ENCODE results near the gene LAMTOR4.

Gene LAMTOR4

DNA sequence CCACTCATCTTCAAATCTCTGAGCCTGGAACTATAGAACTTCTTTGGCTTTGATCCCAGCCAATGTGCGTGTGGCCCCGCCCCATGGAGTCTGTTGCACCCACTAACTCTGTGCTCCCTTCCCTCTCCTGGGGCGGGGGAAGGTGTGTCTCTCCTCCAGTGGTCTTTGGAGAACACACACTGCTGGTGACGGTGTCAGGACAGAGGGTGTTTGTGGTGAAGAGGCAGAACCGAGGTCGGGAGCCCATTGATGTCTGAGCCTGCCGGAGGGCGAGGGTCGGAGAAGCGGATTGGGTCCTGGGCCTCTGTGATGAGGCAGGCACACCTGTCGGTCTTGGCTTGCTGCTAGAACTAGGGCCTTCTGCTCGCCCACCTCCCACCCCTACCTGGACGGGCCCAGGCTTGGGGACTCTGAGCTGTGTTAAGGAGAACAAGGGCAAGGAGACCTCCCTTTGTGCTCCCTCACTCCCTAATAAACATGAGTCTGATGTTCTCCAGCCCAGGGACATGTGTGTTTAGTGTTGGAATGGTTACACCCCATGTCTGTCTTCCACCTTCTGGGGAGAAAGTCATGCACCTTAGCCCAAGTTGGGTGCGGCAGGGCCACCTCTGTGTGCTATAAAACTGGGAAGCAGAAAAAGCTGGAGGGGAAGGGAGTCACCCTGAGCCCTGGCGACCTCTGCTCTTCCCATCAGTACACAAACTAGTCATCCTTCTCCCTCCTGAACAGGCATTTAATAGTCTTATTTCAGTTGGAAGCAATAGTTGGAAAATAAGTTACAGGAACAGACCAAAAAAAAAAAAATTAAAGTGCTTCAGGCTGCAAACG lies 5.2 kb downstream of the LAMTOR4 start:
- H3K4me3 Mint-ChIP-seq, result no peak overlapping the region
- peaks cover 53% of the 10 kb centered on the region for H3K4me1 Mint-ChIP-seq
- no peaks in the 10 kb centered on the region for H3K9me3 Mint-ChIP-seq
- H3K27ac Mint-ChIP-seq, result peak overlapping the region; percentile 95
- TF ChIP-seq, protein P1, sequence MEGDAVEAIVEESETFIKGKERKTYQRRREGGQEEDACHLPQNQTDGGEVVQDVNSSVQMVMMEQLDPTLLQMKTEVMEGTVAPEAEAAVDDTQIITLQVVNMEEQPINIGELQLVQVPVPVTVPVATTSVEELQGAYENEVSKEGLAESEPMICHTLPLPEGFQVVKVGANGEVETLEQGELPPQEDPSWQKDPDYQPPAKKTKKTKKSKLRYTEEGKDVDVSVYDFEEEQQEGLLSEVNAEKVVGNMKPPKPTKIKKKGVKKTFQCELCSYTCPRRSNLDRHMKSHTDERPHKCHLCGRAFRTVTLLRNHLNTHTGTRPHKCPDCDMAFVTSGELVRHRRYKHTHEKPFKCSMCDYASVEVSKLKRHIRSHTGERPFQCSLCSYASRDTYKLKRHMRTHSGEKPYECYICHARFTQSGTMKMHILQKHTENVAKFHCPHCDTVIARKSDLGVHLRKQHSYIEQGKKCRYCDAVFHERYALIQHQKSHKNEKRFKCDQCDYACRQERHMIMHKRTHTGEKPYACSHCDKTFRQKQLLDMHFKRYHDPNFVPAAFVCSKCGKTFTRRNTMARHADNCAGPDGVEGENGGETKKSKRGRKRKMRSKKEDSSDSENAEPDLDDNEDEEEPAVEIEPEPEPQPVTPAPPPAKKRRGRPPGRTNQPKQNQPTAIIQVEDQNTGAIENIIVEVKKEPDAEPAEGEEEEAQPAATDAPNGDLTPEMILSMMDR (IDR thresholded peaks at IDR 0.05), result no peak
- no peak for DNase-seq
- H3K27me3 Mint-ChIP-seq (ENCODE audit: low read depth, poor library complexity), result peaks cover 2% of the 10 kb centered on the region
- peaks cover 29% of the 10 kb centered on the region for H3K36me3 Mint-ChIP-seq (ENCODE audit: low read depth)

DNA sequence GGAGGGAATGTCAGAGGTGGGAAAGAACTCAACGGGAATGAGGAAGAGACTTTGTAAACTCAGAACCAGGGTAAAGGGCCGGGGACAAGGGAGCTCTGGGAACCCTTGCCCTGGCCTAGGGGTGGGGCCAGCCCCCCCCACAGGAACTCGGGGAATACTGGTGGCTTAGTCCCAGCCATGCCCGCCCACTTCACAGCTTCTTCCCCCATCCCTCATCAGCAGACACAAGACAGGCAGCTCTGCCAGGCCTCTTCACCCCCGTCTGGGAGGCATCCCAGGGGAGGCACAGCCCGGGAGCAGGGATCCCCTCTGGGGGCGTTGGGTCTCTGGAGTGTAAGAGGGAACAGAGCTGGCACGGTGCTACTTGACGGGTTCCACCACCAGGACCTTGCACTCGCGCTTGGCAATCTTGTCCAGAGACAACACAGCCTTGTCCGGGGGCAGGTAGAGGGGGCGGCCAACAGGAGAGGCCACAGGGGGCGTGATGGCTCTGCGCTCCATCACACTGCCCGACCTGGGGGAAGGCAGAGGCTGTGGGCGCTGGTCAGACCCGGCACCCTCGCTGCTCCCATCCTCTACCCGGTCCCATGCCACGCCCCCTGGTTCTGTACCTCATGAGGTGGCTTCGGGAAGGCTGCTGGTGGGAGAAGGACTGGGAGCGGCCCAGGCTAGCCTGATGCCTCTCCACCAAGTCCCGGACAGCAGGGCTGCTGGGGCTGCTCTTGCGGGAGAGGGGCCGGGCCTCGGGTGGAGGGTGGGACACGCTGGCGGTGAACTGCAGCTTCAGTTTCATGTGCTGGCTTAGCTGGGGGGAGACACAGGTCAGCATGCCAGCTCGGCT lies 6.2 kb downstream of the LAMTOR4 start:
- no peak for DNase-seq

DNA sequence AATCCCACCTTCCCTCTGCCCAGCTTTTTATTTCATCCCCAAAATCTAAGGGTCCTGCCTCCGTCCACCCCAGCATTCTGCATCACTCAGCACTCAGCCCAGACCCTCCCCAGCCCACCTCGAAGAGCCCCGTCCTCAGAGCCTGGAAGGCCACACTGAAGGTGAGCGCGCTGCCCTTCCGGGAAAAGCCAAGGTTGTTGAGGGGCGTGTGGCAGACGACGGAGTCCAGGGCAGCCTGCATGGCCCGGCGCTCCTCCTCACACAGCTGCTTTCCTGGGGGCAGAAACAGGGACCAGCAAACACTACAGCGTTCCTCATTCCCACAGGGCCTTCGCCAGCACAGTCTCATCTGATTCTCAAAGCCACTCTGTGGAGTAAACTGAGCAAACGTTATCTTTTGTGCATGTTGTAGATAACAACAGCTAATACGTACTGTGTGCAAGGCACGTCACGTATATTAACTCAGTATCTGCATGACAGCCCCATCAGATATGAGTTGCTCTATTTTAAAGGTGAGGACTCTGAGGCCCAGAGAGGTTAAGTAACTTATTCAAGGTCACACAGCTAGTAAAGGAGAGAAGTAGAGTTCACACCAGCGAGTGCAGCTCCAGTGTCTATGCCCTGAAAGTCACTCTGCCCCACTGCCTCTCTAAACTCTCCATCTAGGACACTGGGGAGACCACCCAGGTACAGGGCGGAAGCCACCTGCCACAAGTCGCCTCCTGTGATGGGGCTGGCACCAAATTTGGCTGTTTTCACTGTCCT lies 7.0 kb downstream of the LAMTOR4 start:
- peak overlapping the region; percentile 69 for H3K27ac Mint-ChIP-seq
- no peak overlapping the region for H3K4me3 Mint-ChIP-seq
- no peaks in the 10 kb centered on the region for H3K9me3 Mint-ChIP-seq
- peaks cover 21% of the 10 kb centered on the region for H3K36me3 Mint-ChIP-seq (ENCODE audit: low read depth)
- H3K27me3 Mint-ChIP-seq (ENCODE audit: low read depth, poor library complexity), result peaks cover 2% of the 10 kb centered on the region
- TF ChIP-seq, protein P1 (IDR thresholded peaks at IDR 0.05), result no peak
- peaks cover 51% of the 10 kb centered on the region for H3K4me1 Mint-ChIP-seq
- no peak for DNase-seq

More for the DNA sequence above, 6.2 kb downstream of the LAMTOR4 start:
- Mint-ChIP-seq H3K4me3 (no peak overlapping the region), H3K27me3 (ENCODE audit: low read depth, poor library complexity) (peaks cover 2% of the 10 kb centered on the region), H3K4me1 (peaks cover 53% of the 10 kb centered on the region), H3K9me3 (no peaks in the 10 kb centered on the region), H3K27ac (no peak overlapping the region), H3K36me3 (ENCODE audit: low read depth) (peaks cover 29% of the 10 kb centered on the region)
- TF ChIP-seq, protein P1 (IDR thresholded peaks at IDR 0.05), result no peak

DNA sequence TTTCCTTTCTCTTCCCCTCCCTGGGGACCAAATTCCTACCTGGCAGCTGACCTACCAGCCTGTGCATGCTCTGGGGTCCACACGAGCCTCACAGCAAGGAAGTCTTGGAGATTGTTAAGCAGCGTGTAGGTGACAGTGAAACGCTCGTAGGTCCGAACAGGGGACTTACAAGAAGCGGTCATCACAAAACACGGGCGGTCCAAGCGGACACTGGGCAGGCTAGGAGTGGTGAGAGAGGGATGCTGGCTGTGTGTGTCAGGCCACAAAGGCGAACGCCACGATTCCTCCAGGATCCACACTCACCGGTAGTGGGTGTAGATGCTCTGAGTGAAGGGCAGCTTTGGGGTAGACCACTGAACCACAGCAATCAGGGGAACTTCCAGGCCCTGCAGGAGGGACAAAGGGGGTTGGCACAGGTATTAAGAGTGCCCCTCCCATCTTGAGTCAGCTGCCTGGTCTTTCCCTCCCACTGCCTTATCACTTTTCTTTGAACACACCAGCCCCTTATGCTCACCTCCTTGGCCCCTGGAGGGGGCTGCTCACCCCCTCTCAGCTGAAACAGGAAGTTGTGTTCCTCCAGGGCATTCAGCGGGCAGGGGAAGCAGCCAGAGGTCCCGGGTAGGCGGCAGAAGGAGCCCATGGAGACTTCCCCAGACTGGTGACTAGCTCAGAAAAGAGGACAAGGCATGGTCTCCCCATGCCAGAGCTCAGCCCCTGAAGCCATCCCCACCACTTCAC lies 7.8 kb downstream of the LAMTOR4 start:
- H3K4me1 Mint-ChIP-seq, result peaks cover 52% of the 10 kb centered on the region

DNA sequence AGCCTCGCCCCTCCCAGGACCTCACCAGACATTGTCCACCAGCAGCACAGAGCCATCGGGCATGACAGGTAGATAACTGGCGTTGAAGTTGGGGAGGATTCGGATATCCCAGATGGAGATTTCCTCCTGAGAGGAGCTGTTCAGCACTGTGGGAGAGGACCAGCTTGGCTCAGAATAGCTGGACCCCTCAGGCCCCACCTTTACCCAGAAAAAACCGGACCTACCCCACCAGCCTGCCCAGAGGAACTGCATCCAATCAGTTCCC lies 8.3 kb downstream of the LAMTOR4 start:
- H3K27me3 Mint-ChIP-seq (ENCODE audit: low read depth, poor library complexity), result peaks cover 7% of the 10 kb centered on the region
- peak overlapping the region; percentile 86 for H3K4me3 Mint-ChIP-seq
- H3K36me3 Mint-ChIP-seq (ENCODE audit: low read depth), result peaks cover 20% of the 10 kb centered on the region
- TF ChIP-seq, protein P1 (IDR thresholded peaks at IDR 0.05), result no peak
- H3K9me3 Mint-ChIP-seq, result no peaks in the 10 kb centered on the region
- peaks cover 52% of the 10 kb centered on the region for H3K4me1 Mint-ChIP-seq
- no peak for DNase-seq
- H3K27ac Mint-ChIP-seq, result peak overlapping the region; percentile 36

More for the DNA sequence above, 7.8 kb downstream of the LAMTOR4 start:
- DNase-seq, result no peak
- no peaks in the 10 kb centered on the region for H3K9me3 Mint-ChIP-seq
- peak overlapping the region; percentile 69 for H3K27ac Mint-ChIP-seq
- H3K36me3 Mint-ChIP-seq (ENCODE audit: low read depth), result peaks cover 20% of the 10 kb centered on the region
- peak overlapping the region; percentile 86 for H3K4me3 Mint-ChIP-seq
- TF ChIP-seq, protein P1 (IDR thresholded peaks at IDR 0.05), result no peak
- peaks cover 5% of the 10 kb centered on the region for H3K27me3 Mint-ChIP-seq (ENCODE audit: low read depth, poor library complexity)
